PFSK-1 (cell line): Measurements from ENCODE around the gene SMNDC1.

Source experiments
- FOXP2 ChIP-seq: optimal IDR thresholded peaks from 2 replicates; pipeline ENCODE3; 2011; ENCODE audit warnings: borderline replicate concordance, control low read depth, inconsistent platforms; ENCODE audit not compliant: insufficient read depth; ENCODE audit errors: extremely low read length, extremely low read depth
- POLR2AphosphoS5 ChIP-seq: IDR thresholded peaks from 2 replicates; pipeline ENCODE4 v1.6.1; 2012; ENCODE audit warnings: low read depth, mild to moderate bottlenecking, control low read depth, low read length, moderate library complexity
- REST ChIP-seq, 2 experiments: IDR thresholded peaks; 2 replicates each; pipeline versions ENCODE4 v1.6.1 to v1.8.0; 2011 to 2012; ENCODE audit warnings: low read depth in 2 of 2, low read length in 2 of 2, control low read depth in 1 of 2, inconsistent platforms in 1 of 2, mild to moderate bottlenecking in 1 of 2, moderate library complexity in 1 of 2; ENCODE audit not compliant: insufficient read depth in 1 of 2
- SIN3A ChIP-seq: IDR thresholded peaks from 2 replicates; pipeline ENCODE4 v1.6.1; 2012; ENCODE audit warnings: mild to moderate bottlenecking, low read length, moderate library complexity, borderline replicate concordance; ENCODE audit not compliant: insufficient read depth
- TAF1 ChIP-seq: IDR thresholded peaks from 2 replicates; pipeline ENCODE4 v1.6.1; 2012; ENCODE audit warnings: low read length, control low read depth, borderline replicate concordance; ENCODE audit not compliant: insufficient read depth

DNA sequence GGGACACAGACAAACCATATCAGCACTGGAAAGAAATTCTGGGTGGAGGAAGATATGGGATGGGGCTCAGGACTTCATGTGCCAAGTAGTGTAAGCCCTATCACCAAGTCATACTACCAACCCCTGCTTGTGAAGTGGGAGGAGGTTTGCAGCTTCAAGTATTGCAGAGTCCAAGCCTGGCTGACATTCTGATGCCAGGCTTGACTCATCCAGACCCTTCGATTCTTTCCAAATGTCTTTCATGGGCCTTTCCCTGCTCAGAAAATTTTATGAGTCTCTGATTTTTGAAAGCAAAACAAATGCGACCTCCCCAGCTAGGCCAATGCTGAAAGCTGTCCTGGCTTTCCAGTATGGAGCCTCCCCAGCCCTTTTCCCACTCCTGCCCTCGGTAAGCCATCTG is 45.1 kb upstream of the SMNDC1 start:
- no peak for TF ChIP-seq POLR2AphosphoS5
- no peak for TF ChIP-seq TAF1
- TF ChIP-seq SIN3A, result no peak
- TF ChIP-seq REST (IDR thresholded peaks at IDR 0.05; ENCODE audit: insufficient read depth in 1 of 2, low read depth in 2 of 2, low read length in 2 of 2), result no peak
- no peak for TF ChIP-seq FOXP2
